Loucy (cell line): ENCODE measurements around the gene IGFLR1.
A peak's percentile ranks its signal among the peaks of the same experiment; 100 is the strongest.

Experiments used
- H2AFZ ChIP-seq: fragments of 200-600 bp; sonication (generic); 2 replicates; pipeline ENCODE4 v1.6.0; 2016; ENCODE audit warnings: antibody characterized with exemption, mild to moderate bottlenecking, low read length, moderate library complexity
- H3F3A ChIP-seq: fragments of 200-600 bp; 2 replicates; pipeline ENCODE4 v1.6.0; 2016; ENCODE audit warnings: antibody characterized with exemption, low read depth, mild to moderate bottlenecking
- H3K27me3 ChIP-seq: fragments of 200-600 bp; sonication (generic); 2 replicates; pipeline ENCODE4 v1.6.1; 2014; ENCODE audit warnings: low read length, mild to moderate bottlenecking; ENCODE audit not compliant: insufficient read depth, poor library complexity, severe bottlenecking
- H3K36me3 ChIP-seq: fragments of 200-600 bp; sonication (generic); 2 replicates; pipeline ENCODE4 v1.6.1; 2016; ENCODE audit warnings: low read length; ENCODE audit not compliant: insufficient read depth
- H3K4me1 ChIP-seq: fragments of 200-600 bp; sonication (generic); 2 replicates; pipeline ENCODE4 v1.5.1; 2014; ENCODE audit warnings: low read length, mild to moderate bottlenecking; ENCODE audit not compliant: insufficient read depth, poor library complexity, severe bottlenecking
- H3K4me2 ChIP-seq: fragments of 200-600 bp; sonication (generic); 2 replicates; pipeline ENCODE4 v1.6.0; 2014; ENCODE audit warnings: antibody characterized with exemption, low read length, low read depth, mild to moderate bottlenecking; ENCODE audit not compliant: poor library complexity, severe bottlenecking
- H3K4me3 ChIP-seq: fragments of 200-600 bp; sonication (generic); 2 replicates; pipeline ENCODE4 v1.5.1; 2014; ENCODE audit warnings: low read length, mild to moderate bottlenecking, mixed read lengths; ENCODE audit not compliant: poor library complexity, severe bottlenecking
- H3K79me2 ChIP-seq: fragments of 200-600 bp; sonication (generic); 2 replicates; pipeline ENCODE4 v1.6.1; 2014; ENCODE audit warnings: low read length; ENCODE audit not compliant: insufficient read depth
- H3K9ac ChIP-seq: fragments of 200-600 bp; sonication (generic); 2 replicates; pipeline ENCODE4 v1.6.0; 2014; ENCODE audit warnings: mild to moderate bottlenecking, low read depth, low read length, moderate library complexity; ENCODE audit not compliant: poor library complexity, severe bottlenecking
- H3K9me2 ChIP-seq: fragments of 200-600 bp; sonication (generic); replicated peaks from 2 replicates; pipeline ENCODE4 v1.6.1; 2016; ENCODE audit warnings: low read depth, low read length, mixed read lengths
- H3K9me3 ChIP-seq: fragments of 200-600 bp; sonication (generic); 2 replicates; pipeline ENCODE4 v1.6.1; 2014; ENCODE audit warnings: mild to moderate bottlenecking, antibody characterized with exemption, low read length, low read depth; ENCODE audit not compliant: insufficient read depth
- H4K20me1 ChIP-seq: fragments of 200-600 bp; sonication (generic); 2 replicates; pipeline ENCODE4 v1.6.0; 2014; ENCODE audit warnings: antibody characterized with exemption, low read length, mild to moderate bottlenecking; ENCODE audit not compliant: insufficient read depth, poor library complexity, severe bottlenecking
- EZH2phosphoT487 ChIP-seq: fragments of 200-600 bp; IDR thresholded peaks from 2 replicates; pipeline ENCODE4 v1.6.1; 2018; ENCODE audit warnings: antibody characterized with exemption, mild to moderate bottlenecking, moderate library complexity, borderline replicate concordance
- TF ChIP-seq, protein P1 (sequence below): fragments of 200-600 bp; sonication (generic); conservative IDR thresholded peaks from 2 replicates; pipeline ENCODE4 v1.5.1; 2014; ENCODE audit warnings: mild to moderate bottlenecking, antibody characterized with exemption, low read length

Gene IGFLR1

GRCh38 chr19:35757749-35758608 is 15.7 kb upstream of the IGFLR1 start, which contains the start of gene PROSER3:
Gene PROSER3, plus strand, starts transcription at chr19:35758176. Its CDS starts 40 bp downstream, at chr19:35758216.
- H3K36me3 ChIP-seq: no peaks in the 10 kb centered on the region; the same call in 1 of the 2 replicates
- H3F3A ChIP-seq: no peaks in the 10 kb centered on the region
- H3K27me3 ChIP-seq: no peaks in the 10 kb centered on the region
- no peaks in the 10 kb centered on the region for H4K20me1 ChIP-seq
- peaks cover 13% of the 10 kb centered on the region; the same call in 1 of the 2 replicates for H3K79me2 ChIP-seq
- no peaks in the 10 kb centered on the region for H3K9me2 ChIP-seq
- peaks cover 13% of the 10 kb centered on the region for H3K4me1 ChIP-seq
- H3K9ac ChIP-seq: peak within 1 kb of the TSS; percentile 89
- peak within 1 kb of the TSS; percentile 83 for H3K4me2 ChIP-seq
- H2AFZ ChIP-seq: peak within 1 kb of the TSS; percentile 94
- no peaks in the 10 kb centered on the region for H3K9me3 ChIP-seq
- TF ChIP-seq EZH2phosphoT487: no peak
- TF ChIP-seq, protein P1, sequence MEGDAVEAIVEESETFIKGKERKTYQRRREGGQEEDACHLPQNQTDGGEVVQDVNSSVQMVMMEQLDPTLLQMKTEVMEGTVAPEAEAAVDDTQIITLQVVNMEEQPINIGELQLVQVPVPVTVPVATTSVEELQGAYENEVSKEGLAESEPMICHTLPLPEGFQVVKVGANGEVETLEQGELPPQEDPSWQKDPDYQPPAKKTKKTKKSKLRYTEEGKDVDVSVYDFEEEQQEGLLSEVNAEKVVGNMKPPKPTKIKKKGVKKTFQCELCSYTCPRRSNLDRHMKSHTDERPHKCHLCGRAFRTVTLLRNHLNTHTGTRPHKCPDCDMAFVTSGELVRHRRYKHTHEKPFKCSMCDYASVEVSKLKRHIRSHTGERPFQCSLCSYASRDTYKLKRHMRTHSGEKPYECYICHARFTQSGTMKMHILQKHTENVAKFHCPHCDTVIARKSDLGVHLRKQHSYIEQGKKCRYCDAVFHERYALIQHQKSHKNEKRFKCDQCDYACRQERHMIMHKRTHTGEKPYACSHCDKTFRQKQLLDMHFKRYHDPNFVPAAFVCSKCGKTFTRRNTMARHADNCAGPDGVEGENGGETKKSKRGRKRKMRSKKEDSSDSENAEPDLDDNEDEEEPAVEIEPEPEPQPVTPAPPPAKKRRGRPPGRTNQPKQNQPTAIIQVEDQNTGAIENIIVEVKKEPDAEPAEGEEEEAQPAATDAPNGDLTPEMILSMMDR: no peak
- peak within 1 kb of the TSS; percentile 89 for H3K4me3 ChIP-seq

DNA sequence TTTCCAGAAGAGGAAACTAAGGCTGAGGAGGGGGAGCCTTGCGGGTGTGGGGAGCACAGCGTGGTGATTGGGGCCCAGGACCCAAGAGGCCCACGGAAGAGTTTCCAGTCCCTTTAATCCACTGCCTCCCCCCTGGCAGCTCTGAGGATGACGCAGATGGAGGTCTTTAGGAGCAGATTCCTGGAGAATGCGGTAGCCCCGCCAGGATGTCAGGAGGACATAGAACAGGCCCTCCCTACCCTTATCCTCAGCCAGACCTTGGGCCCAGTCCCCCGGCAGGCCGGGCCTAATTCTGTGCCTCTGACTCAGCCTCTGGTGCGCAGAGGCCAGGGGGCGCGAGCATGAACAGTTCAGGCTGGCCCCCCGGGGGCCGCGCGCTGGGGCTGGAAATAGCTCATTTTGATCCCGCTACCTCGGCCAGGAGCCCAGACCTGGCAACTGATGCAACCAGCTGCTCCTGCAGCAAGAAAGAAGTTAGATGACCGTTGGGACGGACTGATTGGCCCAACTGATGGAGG is 15.0 kb upstream of the IGFLR1 start:
- H4K20me1 ChIP-seq: no peaks in the 10 kb centered on the region
- no peaks in the 10 kb centered on the region for H3K9me2 ChIP-seq
- H3F3A ChIP-seq: no peaks in the 10 kb centered on the region
- no peak overlapping the region; the same call in 1 of the 2 replicates for H2AFZ ChIP-seq
- H3K79me2 ChIP-seq: peaks cover 13% of the 10 kb centered on the region; the same call in 1 of the 2 replicates
- H3K4me1 ChIP-seq: peaks cover 13% of the 10 kb centered on the region
- peak overlapping the region; percentile 85 for H3K9ac ChIP-seq
- TF ChIP-seq EZH2phosphoT487: no peak
- TF ChIP-seq, protein P1: no peak
- H3K27me3 ChIP-seq: no peaks in the 10 kb centered on the region
- no peaks in the 10 kb centered on the region; the same call in 1 of the 2 replicates for H3K36me3 ChIP-seq
- H3K4me2 ChIP-seq: peak overlapping the region; percentile 83
- peak overlapping the region; percentile 73 for H3K4me3 ChIP-seq
- H3K9me3 ChIP-seq: no peaks in the 10 kb centered on the region

DNA sequence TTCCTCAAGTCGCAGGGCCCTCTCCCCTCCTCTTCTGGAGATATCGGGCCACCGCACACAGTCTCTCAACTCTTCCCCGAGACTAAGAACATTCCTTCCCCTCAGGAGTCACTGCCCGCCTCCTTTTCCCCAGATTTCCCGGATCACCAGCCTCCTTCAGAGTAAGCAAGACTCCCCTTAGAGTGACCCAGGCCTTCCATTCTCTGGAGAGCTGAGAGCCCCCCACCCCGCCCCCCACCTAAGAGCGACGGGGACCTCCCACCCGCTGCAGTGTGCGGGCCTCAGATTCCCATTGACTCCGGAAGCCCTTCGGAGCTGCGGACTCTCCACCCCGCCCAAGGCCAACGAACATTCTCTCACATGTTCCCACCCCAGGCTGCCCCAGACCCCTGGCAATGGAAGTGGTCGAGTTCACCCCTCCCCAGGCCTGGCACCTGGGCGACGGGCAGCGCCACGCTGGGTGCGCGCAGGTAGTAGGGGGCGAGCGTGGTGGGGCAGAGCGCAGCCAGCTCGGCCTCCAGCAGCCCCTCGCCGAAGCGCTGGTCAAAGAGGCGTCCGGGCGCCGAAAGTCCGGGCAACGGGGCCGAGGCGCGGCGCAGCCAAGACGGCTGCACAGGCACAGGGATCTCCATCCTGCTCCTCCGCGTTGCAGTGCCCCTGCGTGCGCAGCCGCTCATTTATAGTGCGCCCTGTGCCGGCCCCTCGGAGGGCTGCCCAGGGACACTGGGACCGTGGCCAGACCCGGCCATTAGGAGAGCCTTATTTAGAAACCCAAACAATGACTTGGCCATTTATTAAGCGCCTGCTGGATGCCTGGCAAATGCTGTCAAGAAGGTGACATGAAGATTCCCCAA is 14.4 kb upstream of the IGFLR1 start, which contains the start of gene HSPB6:
TSS of gene HSPB6 (minus strand) at position 653 of the 854 bp plus-strand sequence. CDS start at position 632, 21 bp downstream.
- H3F3A ChIP-seq: no peaks in the 10 kb centered on the region
- H4K20me1 ChIP-seq: no peaks in the 10 kb centered on the region
- H3K36me3 ChIP-seq: no peaks in the 10 kb centered on the region; the same call in 1 of the 2 replicates
- peak within 1 kb of the TSS; percentile 89 for H3K4me3 ChIP-seq
- H3K4me1 ChIP-seq: peaks cover 13% of the 10 kb centered on the region
- H3K27me3 ChIP-seq: no peaks in the 10 kb centered on the region
- no peaks in the 10 kb centered on the region for H3K9me2 ChIP-seq
- H3K9ac ChIP-seq: peak within 1 kb of the TSS; percentile 85
- TF ChIP-seq, protein P1: no peak
- H3K4me2 ChIP-seq: peak within 1 kb of the TSS; percentile 83
- peaks cover 13% of the 10 kb centered on the region; the same call in 1 of the 2 replicates for H3K79me2 ChIP-seq
- H3K9me3 ChIP-seq: no peaks in the 10 kb centered on the region
- H2AFZ ChIP-seq: no peak within 1 kb of the TSS; the same call in 1 of the 2 replicates
